Caco-2 (cell line): ENCODE data around the gene CYB5D1. TPM values are rescaled to one million over a fixed set of nuclear protein-coding genes. Genes with fewer than 3 reads are reported as not detected.
A peak's percentile ranks its signal among the peaks of the same experiment; 100 is the strongest.

ENCODE experiments used
- BruUV-seq: library from RNA; stranded (reverse); fragments of 400-500 nt; replicated peaks from 2 replicates; lab custom pipeline; 2021; lab: Mats Ljungman, UMichigan
- CTCF ChIA-PET: fragments of 300-600 bp; sonication (Branson Sonifier 250); formaldehyde crosslinking; loops from one replicate; lab custom pipeline; 2022; ENCODE audit warnings: antibody characterized with exemption; lab: Charles Lee
- POLR2A ChIA-PET: fragments of 300-600 bp; sonication (Branson Sonifier 250); formaldehyde crosslinking; loops from one replicate; lab custom pipeline; 2022; ENCODE audit warnings: antibody characterized with exemption; lab: Charles Lee
- DNase-seq, 2 experiments: peaks; one replicate each; pipeline versions ENCODE4 v3.0.0 to v3.0.0-alpha.2; 2020 to 2022
- H3K27me3 ChIP-seq: replicated peaks from 2 replicates; pipeline ENCODE4 v1.6.0; 2011; ENCODE audit warnings: low read length; ENCODE audit not compliant: control insufficient read depth, insufficient read depth
- H3K36me3 ChIP-seq: 2 replicates; pipeline ENCODE4 v1.5.1; 2011; ENCODE audit warnings: low read length; ENCODE audit not compliant: control insufficient read depth, insufficient read depth
- H3K4me1 ChIP-seq: fragments of 250-450 bp; sonication (Bioruptor Pico); 2 replicates; pipeline ENCODE4 v1.5.1; 2020; ENCODE audit warnings: mild to moderate bottlenecking
- H3K4me3 ChIP-seq: 2 replicates; pipeline ENCODE4 v1.5.1; 2011; ENCODE audit warnings: low read depth, mild to moderate bottlenecking, control low read depth, low read length
- H3K9me3 ChIP-seq: fragments of 250-450 bp; sonication (Bioruptor Pico); 2 replicates; pipeline ENCODE4 v1.5.1; 2020; ENCODE audit warnings: mild to moderate bottlenecking, moderate library complexity
- H3K27ac Mint-ChIP-seq: one replicate; pipeline ENCODE4 v1.8.0; 2022; ENCODE audit warnings: mixed read lengths; ENCODE audit not compliant: unreplicated experiment
- H3K27me3 Mint-ChIP-seq: one replicate; pipeline ENCODE4 v1.8.0; 2022; ENCODE audit warnings: mixed read lengths; ENCODE audit not compliant: insufficient read depth, unreplicated experiment
- H3K36me3 Mint-ChIP-seq: one replicate; pipeline ENCODE4 v1.8.0; 2022; ENCODE audit warnings: mild to moderate bottlenecking, mixed read lengths; ENCODE audit not compliant: insufficient read depth, unreplicated experiment
- H3K4me1 Mint-ChIP-seq: one replicate; pipeline ENCODE4 v1.8.0; 2022; ENCODE audit warnings: low read depth, mixed read lengths; ENCODE audit not compliant: unreplicated experiment
- H3K4me3 Mint-ChIP-seq: one replicate; pipeline ENCODE4 v1.8.0; 2022; ENCODE audit warnings: mild to moderate bottlenecking, moderate library complexity, mixed read lengths; ENCODE audit not compliant: unreplicated experiment
- H3K9me3 Mint-ChIP-seq: one replicate; pipeline ENCODE4 v1.8.0; 2022; ENCODE audit warnings: mixed read lengths; ENCODE audit not compliant: unreplicated experiment
- CTCF ChIP-seq, 2 experiments: fragments of 200-600 bp in 1 of 2; IDR thresholded peaks; 1 replicate in 1 of 2; 2 replicates in 1 of 2; pipeline versions ENCODE4 v1.5.1 to v1.8.0; 2011 to 2022; ENCODE audit warnings: antibody characterized with exemption in 1 of 2, control low read depth in 1 of 2, inconsistent platforms in 1 of 2, low read depth in 1 of 2, low read length in 1 of 2, mild to moderate bottlenecking in 1 of 2, moderate library complexity in 1 of 2; ENCODE audit not compliant: insufficient read depth in 1 of 2, severe bottlenecking in 1 of 2, unreplicated experiment in 1 of 2
- intact Hi-C: fragments of 100-400 bp; cut with micrococcal nuclease; formaldehyde crosslinking; loops from one replicate; pipeline ENCODE4 v1.10.0; 2022; ENCODE audit not compliant: unreplicated experiment
- total RNA-seq: library from RNA; stranded (reverse); gene quantifications from 2 replicates; pipeline ENCODE4 v1.2.3, GENCODE V29; 2022

The CYB5D1 gene
- total RNA-seq, 1 experiment from 2014 or later = 6.1 TPM

- Mint-ChIP-seq H3K36me3 (peaks cover 39% of the 10 kb centered on the region), H3K9me3 (no peaks in the 10 kb centered on the region), H3K4me3 (peak within 1 kb of the TSS; percentile 98), H3K27ac (peak within 1 kb of the TSS; percentile 99), H3K27me3 (no peaks in the 10 kb centered on the region), H3K4me1 (peaks cover 12% of the 10 kb centered on the region)
- Histone ChIP-seq H3K4me1 (peaks cover 11% of the 10 kb centered on the region), H3K9me3 (no peaks in the 10 kb centered on the region), H3K27me3 (no peaks in the 10 kb centered on the region), H3K4me3 (peak within 1 kb of the TSS; percentile 61), H3K36me3 (no peaks in the 10 kb centered on the region)
- no TSS peak for BruUV-seq
- peak; percentile 83 for DNase-seq
- no peak for TF ChIP-seq CTCF (IDR thresholded peaks at IDR 0.05; ENCODE audit: insufficient read depth in 1 of 2, low read depth in 1 of 2, low read length in 1 of 2, severe bottlenecking in 1 of 2, unreplicated experiment in 1 of 2)
- intact Hi-C loops = loop anchor here (1.0 kb wide), 1 partner anchor 7 kb away; no protein-coding TSS in a partner anchor
- ChIA-PET POLR2A (interaction anchor here (0.5 to 1.8 kb wide), 4 partner anchors 11 to 182 kb away, joined by 3 to 8 read pairs (median 4); partner anchors contain the start of gene NAA38), CTCF (interaction anchor here (0.6 to 1.4 kb wide), 4 partner anchors 23 to 100 kb away, joined by 3 to 8 read pairs (median 5); partner anchors contain the start of gene NAA38)
These were observed 23.8 kb upstream of the CYB5D1 start, which contains the start of gene KDM6B for GRCh38 chr17:7833795-7834541. Gene KDM6B, plus strand, starts transcription at chr17:7834217. Its CDS starts 11,338 bp downstream, at chr17:7845555.

DNA sequence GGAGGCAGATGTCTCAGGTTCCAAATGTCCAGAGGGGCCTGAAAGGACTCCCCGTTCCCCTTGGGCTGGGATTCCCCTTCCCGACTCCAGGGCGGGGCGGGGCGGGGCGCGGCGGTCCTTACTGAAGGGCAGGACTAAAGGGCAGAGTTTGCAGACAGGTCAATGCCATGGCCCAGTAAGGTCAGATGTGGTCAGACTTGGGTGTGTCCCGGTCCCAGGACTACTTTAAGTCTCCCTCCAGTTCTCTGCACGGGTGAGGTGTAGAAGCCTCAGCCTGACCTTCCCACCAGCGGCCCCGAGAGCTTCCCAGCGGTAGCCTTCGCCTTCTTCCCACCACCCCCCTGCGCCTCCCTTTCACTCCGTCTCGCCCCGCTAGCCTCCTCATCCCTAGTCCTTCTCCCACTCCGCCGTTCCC lies 23.3 kb upstream of the CYB5D1 start:
- H3K36me3 Mint-ChIP-seq = peaks cover 40% of the 10 kb centered on the region
- H3K4me1 ChIP-seq = peaks cover 17% of the 10 kb centered on the region
- BruUV-seq = no TSS peak
- H3K9me3 Mint-ChIP-seq = no peaks in the 10 kb centered on the region
- H3K4me1 Mint-ChIP-seq = peaks cover 17% of the 10 kb centered on the region
- peak overlapping the region; percentile 61 for H3K4me3 ChIP-seq
- H3K27me3 Mint-ChIP-seq = no peaks in the 10 kb centered on the region
- H3K36me3 ChIP-seq = no peaks in the 10 kb centered on the region
- H3K27me3 ChIP-seq = no peaks in the 10 kb centered on the region
- H3K9me3 ChIP-seq = no peaks in the 10 kb centered on the region
- POLR2A ChIA-PET = interaction anchor here (0.5 to 1.8 kb wide), 3 partner anchors 10 to 112 kb away, joined by 3 to 8 read pairs (median 7); partner anchors contain the start of gene NAA38
- peak overlapping the region; percentile 99 for H3K27ac Mint-ChIP-seq
- TF ChIP-seq CTCF (IDR thresholded peaks at IDR 0.05; ENCODE audit: insufficient read depth in 1 of 2, low read depth in 1 of 2, low read length in 1 of 2, severe bottlenecking in 1 of 2, unreplicated experiment in 1 of 2) = no peak
- intact Hi-C loops = no loop called here
- CTCF ChIA-PET = interaction anchor here (1.3 to 1.6 kb wide), 4 partner anchors 10 to 90 kb away, joined by 6 to 12 read pairs (median 7); partner anchors contain the start of gene NAA38
- DNase-seq = no peak
- peak overlapping the region; percentile 98 for H3K4me3 Mint-ChIP-seq
